K562 (cell line): ENCODE data around the gene NXF1. TPM values are rescaled to one million over a fixed set of nuclear protein-coding genes. Genes with fewer than 3 reads are reported as not detected.
"Not testable (repeated sequence)": the region's sequence is repeated elsewhere in the genome, so short reads cannot be mapped to it uniquely, and the experiment has no call there.

Experiments used
- ATAC-seq: fragments of 200-7000 bp; cut with Tn5 transposase; 3 replicates; pipeline ENCODE4 v1.9.1; 2020; ENCODE audit warnings: moderate library complexity
- BruUV-seq: library from RNA; stranded (reverse); fragments of 400-500 nt; replicated peaks from 2 replicates; lab custom pipeline; 2021; lab: Mats Ljungman, UMichigan
- CTCF ChIA-PET: fragments of 300-600 bp; formaldehyde crosslinking; extraction: SDS; loops from one replicate; lab custom pipeline; 2021; ENCODE audit warnings: low intra/inter-chr PET ratio; lab: Yijun Ruan, JAX
- POLR2A ChIA-PET: fragments of 300-600, 350-650 bp; sonication (Branson Sonifier 250); formaldehyde crosslinking; extraction: SDS; loops from one replicate; lab custom pipeline; 2021; ENCODE audit warnings: antibody characterized with exemption, inconsistent platforms; lab: Yijun Ruan, JAX
- DNase-seq, 4 experiments: peaks; one replicate each; pipeline versions ENCODE4 v3.0.0 to v3.0.0-alpha.2; 2011 to 2018; ENCODE audit warnings: low spot score in 3 of 4, mixed read lengths in 3 of 4; ENCODE audit errors: extremely low read depth in 1 of 4
- FAIRE-seq: peaks from 2 replicates; lab custom pipeline; 2011; peaks lifted over from hg19 to GRCh38; lab: Jason Lieb, UNC
- H2AFZ ChIP-seq: 2 replicates; pipeline ENCODE4 v1.6.0; 2011; ENCODE audit warnings: low read depth, low read length, control low read depth, inconsistent platforms
- H3K27ac ChIP-seq: fragments of 200-600 bp; 3 replicates; pipeline ENCODE4 v1.8.0; 2011; ENCODE audit warnings: low read depth, mild to moderate bottlenecking, control low read depth, inconsistent platforms, low read length, moderate library complexity, mixed read lengths; ENCODE audit errors: extremely low read depth
- H3K27me3 ChIP-seq, 2 experiments: fragments of 300-600 bp in 1 of 2; 2 replicates in 1 of 2; 3 replicates in 1 of 2; pipeline versions ENCODE4 v1.6.0 to v1.8.0; 2011; ENCODE audit warnings: inconsistent platforms in 2 of 2, low read length in 2 of 2, mild to moderate bottlenecking in 1 of 2, mixed read lengths in 1 of 2, moderate library complexity in 1 of 2; ENCODE audit not compliant: control insufficient read depth in 2 of 2, insufficient read depth in 2 of 2
- H3K36me3 ChIP-seq: fragments of 300-600 bp; 3 replicates; pipeline ENCODE4 v1.8.0; 2011; ENCODE audit warnings: mild to moderate bottlenecking, low read length, inconsistent platforms; ENCODE audit not compliant: control insufficient read depth, insufficient read depth
- H3K4me1 ChIP-seq, 2 experiments: fragments of 200-600 bp in 1 of 2; replicated peaks in 1 of 2; 2 replicates in 1 of 2; 3 replicates in 1 of 2; pipeline versions ENCODE4 v1.5.1 to v1.8.0; 2011; ENCODE audit warnings: inconsistent platforms in 2 of 2, low read length in 2 of 2, mild to moderate bottlenecking in 1 of 2, mixed read lengths in 1 of 2, moderate library complexity in 1 of 2; ENCODE audit not compliant: control insufficient read depth in 2 of 2, insufficient read depth in 2 of 2
- H3K4me2 ChIP-seq: 2 replicates; pipeline ENCODE4 v1.6.1; 2011; ENCODE audit warnings: low read length, control low read depth, inconsistent platforms, mixed read lengths; ENCODE audit not compliant: insufficient read depth
- H3K4me3 ChIP-seq: fragments of 200-600 bp; sonication (generic), shearing (Covaris generic); 2 replicates; pipeline ENCODE4 v1.5.1; 2016; ENCODE audit warnings: control low read depth, inconsistent platforms
- H3K79me2 ChIP-seq: fragments of 200-600 bp; 3 replicates; pipeline ENCODE4 v1.8.0; 2011; ENCODE audit warnings: low read length, inconsistent platforms; ENCODE audit not compliant: control insufficient read depth, insufficient read depth
- H3K9ac ChIP-seq, 2 experiments: 2 replicates each; pipeline versions ENCODE4 v1.6.0 to v1.6.1; 2011; ENCODE audit warnings: low read depth in 2 of 2, low read length in 2 of 2, control low read depth in 1 of 2, inconsistent platforms in 1 of 2, mild to moderate bottlenecking in 1 of 2, mixed read lengths in 1 of 2; ENCODE audit not compliant: insufficient read depth in 1 of 2
- H3K9me1 ChIP-seq: one replicate; pipeline ENCODE4 v1.6.0; 2011; ENCODE audit warnings: inconsistent platforms, mild to moderate bottlenecking, low read length, moderate library complexity; ENCODE audit not compliant: control insufficient read depth, insufficient read depth
- H3K9me3 ChIP-seq: replicated peaks from 2 replicates; pipeline ENCODE4 v1.5.1; 2011; ENCODE audit warnings: low read depth, low read length, inconsistent platforms; ENCODE audit not compliant: control insufficient read depth, insufficient read depth
- H4K20me1 ChIP-seq: replicated peaks from 2 replicates; pipeline ENCODE4 v1.6.1; 2011; ENCODE audit warnings: low read length, inconsistent platforms, mixed read lengths; ENCODE audit not compliant: control insufficient read depth, insufficient read depth
- CC2D1A ChIP-seq: fragments of 450-650 bp; IDR thresholded peaks from 2 replicates; pipeline ENCODE4 v1.6.1; 2017; ENCODE audit warnings: mild to moderate bottlenecking
- CEBPG ChIP-seq, 3 experiments: fragments of 200-800 bp in 1 of 3; sonication (Bioruptor generic) in 1 of 3; sonication (generic) in 1 of 3; formaldehyde crosslinking in 1 of 3; IDR thresholded peaks in 2 of 3; conservative IDR thresholded peaks in 1 of 3; 2 replicates each; pipeline versions ENCODE4 v1.6.1 to v1.8.0; 2016 to 2022; ENCODE audit warnings: missing compliant biosample characterization in 2 of 3, missing genetic modification characterization in 2 of 3, mild to moderate bottlenecking in 1 of 3, missing genetic modification reagents in 1 of 3
- GABPB1 ChIP-seq: sonication (generic); formaldehyde crosslinking; IDR thresholded peaks from 2 replicates; pipeline ENCODE4 v1.8.0; 2022; ENCODE audit warnings: mild to moderate bottlenecking, missing genetic modification reagents
- JUND ChIP-seq, 2 experiments: IDR thresholded peaks; 2 replicates in 1 of 2; 3 replicates in 1 of 2; pipeline ENCODE4 v1.6.1; 2011; ENCODE audit warnings: borderline replicate concordance in 2 of 2, low read depth in 2 of 2, low read length in 2 of 2, improper control_type of control experiment in 1 of 2, missing biosample characterization in 1 of 2, missing genetic modification characterization in 1 of 2, missing genetic modification reagents in 1 of 2
- NELFE ChIP-seq: IDR thresholded peaks from 2 replicates; pipeline ENCODE4 v1.6.1; 2011; ENCODE audit warnings: mild to moderate bottlenecking; ENCODE audit not compliant: insufficient read depth, insufficient read length
- NUFIP1 ChIP-seq: fragments of 450-650 bp; IDR thresholded peaks from 2 replicates; pipeline ENCODE4 v1.6.1; 2018; ENCODE audit not compliant: partially characterized antibody
- SAFB ChIP-seq: fragments of 200-400 bp; formaldehyde crosslinking; IDR thresholded peaks from 2 replicates; pipeline ENCODE4 v1.6.1; 2017; ENCODE audit warnings: low read depth, low read length, borderline replicate concordance
- SREBF2 ChIP-seq: sonication (generic); formaldehyde crosslinking; IDR thresholded peaks from 2 replicates; pipeline ENCODE4 v1.4.0; 2020; ENCODE audit warnings: mild to moderate bottlenecking, missing genetic modification reagents
- U2AF1 ChIP-seq: fragments of 200-400 bp; formaldehyde crosslinking; optimal IDR thresholded peaks from 2 replicates; pipeline ENCODE3; 2017; ENCODE audit warnings: mild to moderate bottlenecking, low read depth, low read length, moderate library complexity
- ZBTB17 ChIP-seq: fragments of 450-650 bp; formaldehyde crosslinking; IDR thresholded peaks from 2 replicates; pipeline ENCODE4 v1.4.0; 2020; ENCODE audit warnings: mild to moderate bottlenecking
- WGBS: fragments of 100-300 bp; shearing (Covaris generic); methylation state at CpG from one replicate; pipeline ENCODE4 v1.1.6; 2016; ENCODE audit warnings: low coverage, mixed read lengths; ENCODE audit not compliant: insufficient coverage; ENCODE audit errors: missing lambda C conversion rate; 5-methylcytosine and 5-hydroxymethylcytosine counted together
- in situ Hi-C: fragments of 300-500 bp; cut with MboI; formaldehyde crosslinking; loops from 4 replicates; pipeline ENCODE4 v1.15.0; 2018; ENCODE audit warnings: inconsistent platforms, mixed read lengths
- intact Hi-C: fragments of 100-400 bp; cut with micrococcal nuclease; formaldehyde crosslinking; loops from 2 replicates; pipeline ENCODE4 v1.14.2; 2022
- polyA plus RNA-seq, 8 experiments: library from polyadenylated mRNA; depleted of rRNA in 4 of 8; stranded (reverse) in 5 of 8; unstranded in 3 of 8; fragments of >200 nt; fragmentation: Nextera tagmentation in 2 of 8; fragmentation: Illumina TruSeq in 1 of 8; extraction: Ambion mirVana in 2 of 8; extraction: Trizol in 1 of 8; gene quantifications; 2 replicates each; pipeline versions ENCODE4 v1.2.1 to v1.2.3, GENCODE V29; 2011 to 2014; ENCODE audit warnings: inconsistent platforms in 1 of 8, missing spikeins in 1 of 8
- total RNA-seq, 7 experiments: library from RNA; depleted of rRNA in 6 of 7; stranded (reverse); fragments of >200 nt in 6 of 7; fragmentation: Illumina TruSeq in 2 of 7; extraction: Trizol in 2 of 7; gene quantifications; 2 replicates each; pipeline versions ENCODE4 v1.2.1 to v1.2.3, GENCODE V29; 2011 to 2021; ENCODE audit warnings: low replicate concordance in 1 of 7
- TF ChIP-seq, protein P1 (sequence below): sonication (generic); formaldehyde crosslinking; IDR thresholded peaks from 2 replicates; pipeline ENCODE4 v1.5.0; 2020; ENCODE audit warnings: missing genetic modification reagents

NXF1 gene
- total and polyA plus RNA-seq, 9 of the 15 experiments (the other 6 are each of a cell fraction or from before 2014, with no cell fraction given) = 18.1 to 98.3 (median 35.8) TPM

DNA sequence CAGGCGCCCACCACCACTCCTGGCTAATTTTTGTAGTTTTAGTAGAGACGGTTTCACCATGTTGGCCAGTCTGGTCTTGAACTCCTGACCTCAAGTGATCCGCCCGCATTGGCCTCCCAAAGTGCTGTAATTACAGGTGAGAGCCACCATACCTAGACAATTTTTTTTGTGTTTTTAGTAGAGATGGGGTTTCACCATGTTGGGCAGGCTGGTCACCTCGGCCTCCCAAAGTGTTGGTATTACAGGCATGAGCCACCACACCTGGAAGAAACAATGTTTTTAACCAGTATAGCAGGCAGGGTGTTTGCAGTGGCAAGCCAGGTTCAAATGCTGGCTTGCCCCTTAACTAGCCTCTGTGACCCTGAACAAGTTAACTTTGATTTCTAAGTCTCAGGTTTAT is 55.3 kb downstream of the NXF1 start:
- POLR2A ChIA-PET, CTCF ChIA-PET: not testable (repeated sequence)

GRCh38 chr11:62747475-62748160 is 57.6 kb downstream of the NXF1 start:
- ATAC-seq (no peak), FAIRE-seq (no peak), DNase-seq (no peak)
- Histone ChIP-seq H3K27me3 (no peaks in the 10 kb centered on the region), H3K4me3 (no peak overlapping the region), H4K20me1 (no peaks in the 10 kb centered on the region), H3K27ac (no peak overlapping the region), H3K4me1 (peaks cover 2 to 9% of the 10 kb centered on the region in 2 experiments; a peak in 3 of 5 replicates), H3K4me2 (no peak overlapping the region), H3K79me2 (peaks cover 12% of the 10 kb centered on the region), H2AFZ (no peak overlapping the region), H3K9me1 (no peaks in the 10 kb centered on the region), H3K9ac (no peak overlapping the region; a peak in 1 of 4 replicates), H3K9me3 (no peaks in the 10 kb centered on the region), H3K36me3 (peaks cover 17% of the 10 kb centered on the region; the same call in 1 of the 3 replicates)
- BruUV-seq = no TSS peak
- 62% methylated on average over 9 of the region's 9 CpGs for WGBS
- POLR2A ChIA-PET = interaction anchor here (0.7 to 1.4 kb wide), 5 partner anchors 11 to 174 kb away, joined by 3 to 4 read pairs (median 3); partner anchors contain the start of genes EEF1G and POLR2G
- in situ Hi-C loops (no loop called here), intact Hi-C loops (no loop called here)
- CTCF ChIA-PET = no interaction called here
- TF ChIP-seq GABPB1 = no peak
- no peak for TF ChIP-seq JUND (IDR thresholded peaks at IDR 0.05; ENCODE audit: borderline replicate concordance, low read depth, low read length)
- TF ChIP-seq JUND (tag; IDR thresholded peaks at IDR 0.05; ENCODE audit: borderline replicate concordance, low read depth, low read length) = no peak
- no peak for TF ChIP-seq CC2D1A
- no peak for TF ChIP-seq NELFE
- no peak for TF ChIP-seq SAFB
- TF ChIP-seq, protein P1, sequence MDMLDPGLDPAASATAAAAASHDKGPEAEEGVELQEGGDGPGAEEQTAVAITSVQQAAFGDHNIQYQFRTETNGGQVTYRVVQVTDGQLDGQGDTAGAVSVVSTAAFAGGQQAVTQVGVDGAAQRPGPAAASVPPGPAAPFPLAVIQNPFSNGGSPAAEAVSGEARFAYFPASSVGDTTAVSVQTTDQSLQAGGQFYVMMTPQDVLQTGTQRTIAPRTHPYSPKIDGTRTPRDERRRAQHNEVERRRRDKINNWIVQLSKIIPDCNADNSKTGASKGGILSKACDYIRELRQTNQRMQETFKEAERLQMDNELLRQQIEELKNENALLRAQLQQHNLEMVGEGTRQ (CRISPR knock-in tag) = no peak
- TF ChIP-seq NUFIP1 = no peak
- TF ChIP-seq SREBF2 (CRISPR knock-in tag) = no peak
- no peak for TF ChIP-seq CEBPG (CRISPR knock-in tag; IDR thresholded peaks at IDR 0.05)
- TF ChIP-seq CEBPG (tag; conservative IDR thresholded peaks at IDR 0.05 in 1 of 2, IDR thresholded peaks at IDR 0.05 in 1 of 2) = no peak
- no peak for TF ChIP-seq U2AF1
- no peak for TF ChIP-seq ZBTB17 (CRISPR knock-in tag)

More for the DNA sequence above, 55.3 kb downstream of the NXF1 start:
- H3K4me3 ChIP-seq, H3K9ac ChIP-seq, H3K27me3 ChIP-seq, ATAC-seq, FAIRE-seq, H2AFZ ChIP-seq, BruUV-seq, intact Hi-C loops, H3K4me2 ChIP-seq, H3K9me3 ChIP-seq, in situ Hi-C loops, H3K27ac ChIP-seq, H4K20me1 ChIP-seq, DNase-seq, H3K9me1 ChIP-seq: not testable (repeated sequence)
- 86% methylated on average over 5 of the region's 5 CpGs for WGBS
- peaks cover 9 to 25% of the 10 kb centered on the region in 2 experiments; a peak in 4 of 5 replicates for H3K4me1 ChIP-seq
- H3K36me3 ChIP-seq = peaks cover 20% of the 10 kb centered on the region; the same call in 1 of the 3 replicates
- peaks cover 22% of the 10 kb centered on the region for H3K79me2 ChIP-seq
